SK-N-SH treated with all-trans-retinoic acid at 6 μM for 48 hours (cell line): ENCODE data around the gene UBQLNL.

Experiments
- ATAC-seq: fragments of 200-7000 bp; cut with Tn5 transposase; 3 replicates; pipeline ENCODE4 v1.9.1; 2020; ENCODE audit warnings: mild to moderate bottlenecking, moderate library complexity
- ARNTL ChIP-seq: fragments of 450-650 bp; formaldehyde crosslinking; IDR thresholded peaks from 2 replicates; pipeline ENCODE4 v1.5.0; 2020; ENCODE audit warnings: low read depth, mild to moderate bottlenecking, moderate library complexity, borderline replicate concordance
- CSDC2 ChIP-seq: fragments of 250-450 bp; sonication (Bioruptor Pico); IDR thresholded peaks from 2 replicates; pipeline ENCODE4 v1.5.0; 2020; ENCODE audit warnings: mild to moderate bottlenecking, moderate library complexity
- ESRRG ChIP-seq: fragments of 250-450 bp; sonication (Bioruptor Pico); IDR thresholded peaks from 2 replicates; pipeline ENCODE4 v1.6.1; 2021; ENCODE audit warnings: mild to moderate bottlenecking
- GLIS3 ChIP-seq: fragments of 250-450 bp; sonication (Bioruptor Pico); IDR thresholded peaks from 2 replicates; pipeline ENCODE4 v1.5.0; 2020; ENCODE audit warnings: mild to moderate bottlenecking, moderate library complexity
- ISL1 ChIP-seq: fragments of 250-450 bp; sonication (Bioruptor Pico); IDR thresholded peaks from 2 replicates; pipeline ENCODE4 v2.1.2; 2022; ENCODE audit warnings: mild to moderate bottlenecking, moderate library complexity
- OSR1 ChIP-seq: fragments of 250-450 bp; sonication (Bioruptor Pico); IDR thresholded peaks from 2 replicates; pipeline ENCODE4 v1.8.0; 2022; ENCODE audit warnings: moderate library complexity, mild to moderate bottlenecking, inconsistent platforms
- PPARA ChIP-seq: fragments of 250-450 bp; sonication (Bioruptor Pico); IDR thresholded peaks from 2 replicates; pipeline ENCODE4 v1.5.0; 2020; ENCODE audit warnings: mild to moderate bottlenecking, borderline replicate concordance
- RARB ChIP-seq: fragments of 250-450 bp; sonication (Bioruptor Pico); IDR thresholded peaks from 2 replicates; pipeline ENCODE4 v1.8.0; 2021; ENCODE audit warnings: mild to moderate bottlenecking, moderate library complexity
- SNAI2 ChIP-seq: fragments of 250-450 bp; sonication (Bioruptor Pico); IDR thresholded peaks from 2 replicates; pipeline ENCODE4 v1.5.0; 2020; ENCODE audit warnings: mild to moderate bottlenecking, moderate library complexity
- TCF4 ChIP-seq: fragments of 250-450 bp; sonication (Bioruptor Pico); IDR thresholded peaks from 2 replicates; pipeline ENCODE4 v1.8.0; 2021; ENCODE audit warnings: mild to moderate bottlenecking, moderate library complexity, borderline replicate concordance
- TOX ChIP-seq: fragments of 250-450 bp; sonication (Bioruptor Pico); IDR thresholded peaks from 2 replicates; pipeline ENCODE4 v1.8.0; 2021; ENCODE audit warnings: mild to moderate bottlenecking, moderate library complexity, borderline replicate concordance
- ZC3H10 ChIP-seq: fragments of 250-450 bp; sonication (Bioruptor Pico); IDR thresholded peaks from 2 replicates; pipeline ENCODE4 v1.5.1; 2021; ENCODE audit warnings: mild to moderate bottlenecking, moderate library complexity
- ZFP3 ChIP-seq: fragments of 250-450 bp; sonication (Bioruptor Pico); IDR thresholded peaks from 2 replicates; pipeline ENCODE4 v1.5.0; 2020; ENCODE audit warnings: mild to moderate bottlenecking, moderate library complexity
- ZFP30 ChIP-seq: fragments of 450-650 bp; formaldehyde crosslinking; IDR thresholded peaks from 2 replicates; pipeline ENCODE4 v1.5.0; 2022; ENCODE audit warnings: mild to moderate bottlenecking, moderate library complexity
- ZNF70 ChIP-seq: fragments of 450-650 bp; formaldehyde crosslinking; IDR thresholded peaks from 2 replicates; pipeline ENCODE4 v1.5.0; 2020; ENCODE audit warnings: mild to moderate bottlenecking, moderate library complexity
- ZNF8 ChIP-seq: fragments of 450-650 bp; formaldehyde crosslinking; IDR thresholded peaks from 2 replicates; pipeline ENCODE4 v1.5.0; 2020; ENCODE audit warnings: mild to moderate bottlenecking, moderate library complexity
- TF ChIP-seq, protein P1 (sequence below): fragments of 250-450 bp; sonication (Bioruptor Pico); IDR thresholded peaks from 2 replicates; pipeline ENCODE4 v1.5.1; 2021; ENCODE audit warnings: mild to moderate bottlenecking, moderate library complexity
- TF ChIP-seq, protein P2 (sequence below): fragments of 250-450 bp; sonication (Bioruptor Pico); IDR thresholded peaks from 2 replicates; pipeline ENCODE4 v1.5.0; 2020; ENCODE audit warnings: mild to moderate bottlenecking, moderate library complexity
- TF ChIP-seq, protein P3 (sequence below): fragments of 250-450 bp; sonication (Bioruptor Pico); IDR thresholded peaks from 2 replicates; pipeline ENCODE4 v1.5.1; 2020; ENCODE audit warnings: low read depth, mild to moderate bottlenecking, moderate library complexity
- TF ChIP-seq, protein P4 (sequence below): fragments of 250-450 bp; sonication (Bioruptor Pico); IDR thresholded peaks from 2 replicates; pipeline ENCODE4 v1.8.0; 2021; ENCODE audit warnings: low read depth, mild to moderate bottlenecking, moderate library complexity, borderline replicate concordance
- TF ChIP-seq, protein P5 (sequence below): fragments of 250-450 bp; sonication (Bioruptor Pico); IDR thresholded peaks from 2 replicates; pipeline ENCODE4 v1.8.0; 2020; ENCODE audit warnings: mild to moderate bottlenecking, moderate library complexity, borderline replicate concordance

The UBQLNL gene

DNA sequence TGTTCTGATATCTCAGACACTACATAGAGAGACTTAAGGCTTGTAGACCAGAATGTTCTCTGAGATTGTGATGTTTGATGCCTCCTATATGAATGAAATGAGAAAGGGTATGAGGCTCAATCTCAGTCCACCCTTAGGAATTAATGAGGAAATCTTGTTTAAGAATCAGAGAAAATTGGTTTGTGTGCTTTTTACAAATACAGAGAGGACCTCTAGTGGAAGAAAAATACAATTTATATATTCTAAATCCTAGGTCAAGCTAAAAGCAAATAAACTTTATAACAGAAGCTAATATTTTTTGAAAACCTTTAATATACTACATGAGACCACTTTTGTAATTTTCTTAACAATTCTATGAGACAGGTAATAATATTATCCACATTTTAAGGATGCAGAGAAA lies 36.8 kb upstream of the UBQLNL start:
- ATAC-seq = no peak
- no peak for TF ChIP-seq SNAI2 (CRISPR knock-in tag)
- TF ChIP-seq TCF4 (CRISPR knock-in tag) = no peak
- TF ChIP-seq ZNF8 (CRISPR knock-in tag) = no peak
- no peak for TF ChIP-seq PPARA (CRISPR knock-in tag)
- no peak for TF ChIP-seq CSDC2 (CRISPR knock-in tag)
- TF ChIP-seq, all 23 proteins: peak for 0

DNA sequence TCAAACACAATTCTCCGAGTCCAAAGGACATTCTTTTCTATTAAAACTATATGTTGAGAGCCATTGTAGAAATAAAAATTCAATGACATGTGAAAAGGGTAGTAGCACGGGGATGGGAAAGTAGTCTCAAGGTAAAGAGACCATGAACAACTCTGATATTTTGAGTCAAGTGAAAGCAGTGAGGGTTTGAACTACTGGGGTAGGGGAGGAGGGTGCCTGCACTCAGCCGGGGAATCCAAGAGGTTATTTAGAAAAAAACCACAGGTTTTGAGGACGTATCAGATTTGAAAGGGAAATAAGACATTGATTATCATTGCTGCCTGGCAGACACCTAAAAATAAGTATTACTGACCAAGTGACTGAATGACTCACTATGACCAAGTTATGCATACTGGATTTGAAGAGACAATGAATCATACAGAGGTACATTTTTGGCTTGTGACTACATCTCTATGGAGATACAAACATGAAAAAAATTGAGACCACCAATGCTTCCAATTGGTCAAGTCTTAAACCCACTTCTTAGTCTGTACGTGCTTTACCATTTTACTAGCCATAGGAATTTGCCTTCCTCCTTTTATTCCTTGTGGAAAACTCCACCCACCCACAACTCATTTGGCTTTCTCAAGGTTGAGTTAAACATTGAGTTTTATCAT lies 34.1 kb upstream of the UBQLNL start:
- ATAC-seq = no peak
- TF ChIP-seq, protein P1, sequence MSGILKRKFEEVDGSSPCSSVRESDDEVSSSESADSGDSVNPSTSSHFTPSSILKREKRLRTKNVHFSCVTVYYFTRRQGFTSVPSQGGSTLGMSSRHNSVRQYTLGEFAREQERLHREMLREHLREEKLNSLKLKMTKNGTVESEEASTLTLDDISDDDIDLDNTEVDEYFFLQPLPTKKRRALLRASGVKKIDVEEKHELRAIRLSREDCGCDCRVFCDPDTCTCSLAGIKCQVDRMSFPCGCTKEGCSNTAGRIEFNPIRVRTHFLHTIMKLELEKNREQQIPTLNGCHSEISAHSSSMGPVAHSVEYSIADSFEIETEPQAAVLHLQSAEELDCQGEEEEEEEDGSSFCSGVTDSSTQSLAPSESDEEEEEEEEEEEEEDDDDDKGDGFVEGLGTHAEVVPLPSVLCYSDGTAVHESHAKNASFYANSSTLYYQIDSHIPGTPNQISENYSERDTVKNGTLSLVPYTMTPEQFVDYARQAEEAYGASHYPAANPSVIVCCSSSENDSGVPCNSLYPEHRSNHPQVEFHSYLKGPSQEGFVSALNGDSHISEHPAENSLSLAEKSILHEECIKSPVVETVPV (CRISPR knock-in tag) = no peak
- TF ChIP-seq ISL1 (CRISPR knock-in tag) = no peak
- TF ChIP-seq TOX (CRISPR knock-in tag) = no peak
- TF ChIP-seq ZC3H10 (CRISPR knock-in tag) = no peak
- TF ChIP-seq RARB (CRISPR knock-in tag) = no peak
- TF ChIP-seq ZFP3 = no peak
- no peak for TF ChIP-seq ZNF8 (CRISPR knock-in tag)
- TF ChIP-seq GLIS3 (CRISPR knock-in tag) = no peak
- TF ChIP-seq, protein P2, sequence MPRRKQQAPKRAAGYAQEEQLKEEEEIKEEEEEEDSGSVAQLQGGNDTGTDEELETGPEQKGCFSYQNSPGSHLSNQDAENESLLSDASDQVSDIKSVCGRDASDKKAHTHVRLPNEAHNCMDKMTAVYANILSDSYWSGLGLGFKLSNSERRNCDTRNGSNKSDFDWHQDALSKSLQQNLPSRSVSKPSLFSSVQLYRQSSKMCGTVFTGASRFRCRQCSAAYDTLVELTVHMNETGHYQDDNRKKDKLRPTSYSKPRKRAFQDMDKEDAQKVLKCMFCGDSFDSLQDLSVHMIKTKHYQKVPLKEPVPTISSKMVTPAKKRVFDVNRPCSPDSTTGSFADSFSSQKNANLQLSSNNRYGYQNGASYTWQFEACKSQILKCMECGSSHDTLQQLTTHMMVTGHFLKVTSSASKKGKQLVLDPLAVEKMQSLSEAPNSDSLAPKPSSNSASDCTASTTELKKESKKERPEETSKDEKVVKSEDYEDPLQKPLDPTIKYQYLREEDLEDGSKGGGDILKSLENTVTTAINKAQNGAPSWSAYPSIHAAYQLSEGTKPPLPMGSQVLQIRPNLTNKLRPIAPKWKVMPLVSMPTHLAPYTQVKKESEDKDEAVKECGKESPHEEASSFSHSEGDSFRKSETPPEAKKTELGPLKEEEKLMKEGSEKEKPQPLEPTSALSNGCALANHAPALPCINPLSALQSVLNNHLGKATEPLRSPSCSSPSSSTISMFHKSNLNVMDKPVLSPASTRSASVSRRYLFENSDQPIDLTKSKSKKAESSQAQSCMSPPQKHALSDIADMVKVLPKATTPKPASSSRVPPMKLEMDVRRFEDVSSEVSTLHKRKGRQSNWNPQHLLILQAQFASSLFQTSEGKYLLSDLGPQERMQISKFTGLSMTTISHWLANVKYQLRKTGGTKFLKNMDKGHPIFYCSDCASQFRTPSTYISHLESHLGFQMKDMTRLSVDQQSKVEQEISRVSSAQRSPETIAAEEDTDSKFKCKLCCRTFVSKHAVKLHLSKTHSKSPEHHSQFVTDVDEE (CRISPR knock-in tag) = no peak
- TF ChIP-seq ESRRG = no peak
- TF ChIP-seq, protein P3, sequence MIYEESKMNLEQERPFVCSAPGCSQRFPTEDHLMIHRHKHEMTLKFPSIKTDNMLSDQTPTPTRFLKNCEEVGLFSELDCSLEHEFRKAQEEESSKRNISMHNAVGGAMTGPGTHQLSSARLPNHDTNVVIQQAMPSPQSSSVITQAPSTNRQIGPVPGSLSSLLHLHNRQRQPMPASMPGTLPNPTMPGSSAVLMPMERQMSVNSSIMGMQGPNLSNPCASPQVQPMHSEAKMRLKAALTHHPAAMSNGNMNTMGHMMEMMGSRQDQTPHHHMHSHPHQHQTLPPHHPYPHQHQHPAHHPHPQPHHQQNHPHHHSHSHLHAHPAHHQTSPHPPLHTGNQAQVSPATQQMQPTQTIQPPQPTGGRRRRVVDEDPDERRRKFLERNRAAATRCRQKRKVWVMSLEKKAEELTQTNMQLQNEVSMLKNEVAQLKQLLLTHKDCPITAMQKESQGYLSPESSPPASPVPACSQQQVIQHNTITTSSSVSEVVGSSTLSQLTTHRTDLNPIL (CRISPR knock-in tag) = no peak
- no peak for TF ChIP-seq TCF4 (CRISPR knock-in tag)
- TF ChIP-seq OSR1 (CRISPR knock-in tag) = no peak
- TF ChIP-seq ZFP30 = no peak
- no peak for TF ChIP-seq ZNF70 (CRISPR knock-in tag)

DNA sequence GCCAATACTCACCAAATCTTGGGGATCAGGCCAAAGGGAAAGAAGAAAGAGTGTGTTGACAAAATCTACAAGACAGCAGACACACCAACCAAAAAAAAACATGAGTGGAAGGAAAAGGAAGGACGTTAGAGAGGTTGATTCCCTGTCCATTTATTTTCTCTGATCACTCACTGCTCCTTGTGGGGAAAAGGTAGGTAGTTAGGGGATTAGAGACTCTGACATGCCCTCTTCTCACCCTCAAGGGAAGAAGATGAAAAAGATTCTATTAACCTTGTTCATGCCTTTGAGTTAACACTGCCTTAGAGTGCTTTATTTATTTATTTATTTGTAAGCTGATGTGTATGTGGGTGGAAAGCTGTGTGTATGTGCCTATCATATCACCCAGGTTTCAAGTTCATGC lies 31.9 kb upstream of the UBQLNL start, which contains the start of gene OR52H1:
TSS of gene OR52H1 (minus strand) at position 101 of the 400 bp plus-strand sequence. CDS start 3,035 bp downstream, outside the sequence.
- no peak for TF ChIP-seq ZNF8 (CRISPR knock-in tag)
- TF ChIP-seq, all 23 proteins: peak for 0
- ATAC-seq = no peak

DNA sequence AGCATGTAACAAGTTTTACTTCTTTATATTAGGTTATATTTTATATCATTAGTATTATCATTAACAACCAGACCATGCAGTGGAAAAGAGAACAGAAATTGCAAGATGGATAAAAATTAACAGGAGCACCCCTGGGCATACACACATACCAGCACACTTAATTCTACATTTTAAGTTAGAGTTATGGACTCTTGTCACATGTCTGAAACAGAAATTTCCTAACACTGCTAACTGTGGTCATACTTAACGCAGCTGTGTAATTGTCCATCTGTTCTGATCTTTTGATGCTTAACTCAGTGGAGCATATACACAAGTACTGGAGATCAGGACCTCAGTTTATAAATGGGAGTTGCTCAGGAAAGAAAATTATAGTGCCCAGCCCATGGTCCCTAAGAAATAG lies 31.5 kb upstream of the UBQLNL start:
- TF ChIP-seq, protein P2 (CRISPR knock-in tag) = no peak
- TF ChIP-seq TCF4 (CRISPR knock-in tag) (no peak), GLIS3 (CRISPR knock-in tag) (no peak), ARNTL (no peak), RARB (CRISPR knock-in tag) (no peak), ZNF70 (CRISPR knock-in tag) (no peak), ZFP3 (no peak)
- TF ChIP-seq, protein P4, sequence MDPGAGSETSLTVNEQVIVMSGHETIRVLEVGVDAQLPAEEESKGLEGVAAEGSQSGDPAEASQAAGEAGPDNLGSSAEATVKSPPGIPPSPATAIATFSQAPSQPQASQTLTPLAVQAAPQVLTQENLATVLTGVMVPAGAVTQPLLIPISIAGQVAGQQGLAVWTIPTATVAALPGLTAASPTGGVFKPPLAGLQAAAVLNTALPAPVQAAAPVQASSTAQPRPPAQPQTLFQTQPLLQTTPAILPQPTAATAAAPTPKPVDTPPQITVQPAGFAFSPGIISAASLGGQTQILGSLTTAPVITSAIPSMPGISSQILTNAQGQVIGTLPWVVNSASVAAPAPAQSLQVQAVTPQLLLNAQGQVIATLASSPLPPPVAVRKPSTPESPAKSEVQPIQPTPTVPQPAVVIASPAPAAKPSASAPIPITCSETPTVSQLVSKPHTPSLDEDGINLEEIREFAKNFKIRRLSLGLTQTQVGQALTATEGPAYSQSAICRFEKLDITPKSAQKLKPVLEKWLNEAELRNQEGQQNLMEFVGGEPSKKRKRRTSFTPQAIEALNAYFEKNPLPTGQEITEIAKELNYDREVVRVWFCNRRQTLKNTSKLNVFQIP (CRISPR knock-in tag) = no peak
- TF ChIP-seq, protein P5, sequence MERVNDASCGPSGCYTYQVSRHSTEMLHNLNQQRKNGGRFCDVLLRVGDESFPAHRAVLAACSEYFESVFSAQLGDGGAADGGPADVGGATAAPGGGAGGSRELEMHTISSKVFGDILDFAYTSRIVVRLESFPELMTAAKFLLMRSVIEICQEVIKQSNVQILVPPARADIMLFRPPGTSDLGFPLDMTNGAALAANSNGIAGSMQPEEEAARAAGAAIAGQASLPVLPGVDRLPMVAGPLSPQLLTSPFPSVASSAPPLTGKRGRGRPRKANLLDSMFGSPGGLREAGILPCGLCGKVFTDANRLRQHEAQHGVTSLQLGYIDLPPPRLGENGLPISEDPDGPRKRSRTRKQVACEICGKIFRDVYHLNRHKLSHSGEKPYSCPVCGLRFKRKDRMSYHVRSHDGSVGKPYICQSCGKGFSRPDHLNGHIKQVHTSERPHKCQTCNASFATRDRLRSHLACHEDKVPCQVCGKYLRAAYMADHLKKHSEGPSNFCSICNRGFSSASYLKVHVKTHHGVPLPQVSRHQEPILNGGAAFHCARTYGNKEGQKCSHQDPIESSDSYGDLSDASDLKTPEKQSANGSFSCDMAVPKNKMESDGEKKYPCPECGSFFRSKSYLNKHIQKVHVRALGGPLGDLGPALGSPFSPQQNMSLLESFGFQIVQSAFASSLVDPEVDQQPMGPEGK (CRISPR knock-in tag) = no peak
- no peak for ATAC-seq
